ENCODE measurements around the gene LRRC4B. TPM values are rescaled to one million over a fixed set of nuclear protein-coding genes. Genes with fewer than 3 reads are reported as not detected.

LRRC4B gene
- total and polyA plus RNA-seq, 2 of the 8 experiments (the other 6 are each of a cell fraction or from before 2014, with no cell fraction given), result 13.4 to 21.2 TPM

DNA sequence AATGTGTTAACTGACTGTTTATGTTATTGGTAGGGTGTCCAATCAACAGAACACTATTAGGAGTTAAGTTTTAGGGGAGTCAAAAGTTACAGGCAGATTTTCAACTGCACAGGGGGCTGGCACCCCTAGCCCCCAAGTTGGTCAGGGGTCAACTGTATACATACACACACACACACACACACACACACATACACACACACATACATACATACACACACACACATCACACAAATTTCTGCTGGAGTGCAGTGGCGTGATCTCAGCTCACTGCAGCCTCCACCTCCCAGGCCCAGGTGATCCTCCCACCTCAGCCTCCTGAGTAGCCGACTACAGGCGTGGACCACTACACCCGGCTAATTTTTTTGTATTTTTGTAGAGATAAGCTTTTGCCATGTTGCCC, 10.2 kb downstream of the LRRC4B start:
- Histone ChIP-seq H4K20me1 (replicated peaks in 1 of 2; ENCODE audit: control insufficient read depth in 1 of 2, insufficient read depth in 2 of 2, low read length in 2 of 2) (peaks cover 0 to 14% of the 10 kb centered on the region in 2 experiments), H3K9me3 (ENCODE audit: insufficient read depth in 2 of 2, low read depth in 1 of 2, low read length in 1 of 2) (no peaks in the 10 kb centered on the region), H4K91ac (replicated peaks; ENCODE audit: insufficient read length, low read length) (no peak overlapping the region), H4K8ac (ENCODE audit: extremely low read depth, insufficient read depth, low read length) (no peak overlapping the region), H2BK120ac (replicated peaks; ENCODE audit: low read depth, low read length) (no peak overlapping the region), H3K4me1 (replicated peaks in 1 of 4; ENCODE audit: control insufficient read depth in 3 of 4, insufficient read depth in 4 of 4, low read length in 3 of 4) (peaks cover 0 to 17% (median 6%) of the 10 kb centered on the region in 4 experiments; a peak in 5 of 7 replicates), H3K18ac (ENCODE audit: extremely low read depth, low read length) (no peak overlapping the region), H3K79me1 (ENCODE audit: low read depth, low read length) (0 out of 2 replicates have a peak, but pooled peaks cover 3% of the 10 kb centered on the region), H2BK5ac (ENCODE audit: low read depth, low read length) (no peak overlapping the region), H2BK15ac (ENCODE audit: low read length) (no peak overlapping the region), H3K4ac (replicated peaks; ENCODE audit: insufficient read length, low read depth, low read length) (no peak overlapping the region), H3K27me3 (replicated peaks in 1 of 4; ENCODE audit: control insufficient read depth in 3 of 4, extremely low read depth in 1 of 4, insufficient read depth in 3 of 4, low read length in 3 of 4) (peaks cover 0 to 20% (median 13%) of the 10 kb centered on the region in 4 experiments; a peak in 6 of 7 replicates), H4K5ac (ENCODE audit: insufficient read length, low read depth, low read length) (no peak overlapping the region), H2BK20ac (ENCODE audit: low read length) (no peak overlapping the region), H3K9ac (replicated peaks in 1 of 4; ENCODE audit: extremely low read depth in 1 of 4, low read depth in 3 of 4, low read length in 3 of 4) (no peak overlapping the region), H3K23me2 (ENCODE audit: low read depth, low read length) (peaks cover 11% of the 10 kb centered on the region), H2AK5ac (ENCODE audit: low read depth, low read length) (no peak overlapping the region), H2AFZ (ENCODE audit: low read length) (no peak overlapping the region), H3K79me2 (ENCODE audit: control insufficient read depth in 1 of 2, insufficient read depth in 2 of 2, low read length in 2 of 2) (no peaks in the 10 kb centered on the region), H2BK12ac (ENCODE audit: low read depth, low read length) (no peak overlapping the region), H3K27ac (ENCODE audit: low read depth, low read length) (no peak overlapping the region), H3K23ac (ENCODE audit: insufficient read length) (no peak overlapping the region), H3K4me3 (ENCODE audit: extremely low read depth in 1 of 4, insufficient read depth in 2 of 4, low read depth in 3 of 4, low read length in 4 of 4) (no peak overlapping the region), H3K56ac (replicated peaks; ENCODE audit: insufficient read length, low read depth, low read length) (no peak overlapping the region), H3K14ac (ENCODE audit: insufficient read length) (no peak overlapping the region), H3K36me3 (ENCODE audit: control insufficient read depth in 2 of 4, insufficient read depth in 4 of 4, low read length in 3 of 4) (no peaks in the 10 kb centered on the region), H3K4me2 (ENCODE audit: insufficient read depth in 1 of 2, low read depth in 2 of 2, low read length in 2 of 2) (no peak overlapping the region)
- WGBS, 2 experiments (ENCODE audit: extremely low coverage in 1 of 2, insufficient coverage in 1 of 2, insufficient read length in 1 of 2, insufficient replicate concordance in 2 of 2, low coverage in 1 of 2, low lambda C conversion rate in 2 of 2, missing lambda C conversion rate in 1 of 2), result 97% methylated on average over 4 of the region's 4 CpGs; no CpG with 5 or more reads in 1 of the 2 experiments
- FAIRE-seq (no peak), DNase-seq (ENCODE audit: low read depth in 1 of 2, low spot score in 2 of 2) (no peak)
- POLR2A ChIA-PET (ENCODE audit: partially characterized antibody), result interaction anchor here (2.3 kb wide), 1 partner anchor 11 kb away, joined by 6 read pairs; no protein-coding TSS in a partner anchor
- CTCF ChIA-PET (ENCODE audit: partially characterized antibody), result interaction anchor here (0.7 to 10.6 kb wide), 9 partner anchors 11 to 232 kb away, joined by 3 to 269 read pairs (median 4); partner anchors contain the start of gene ACP4
- TF ChIP-seq TAF7 (optimal IDR thresholded peaks at IDR 0.05; ENCODE audit: borderline replicate concordance, low read depth, low read length), result no peak
- no peak for TF ChIP-seq POLR2AphosphoS5 (IDR thresholded peaks at IDR 0.05; ENCODE audit: low read depth, low read length)
- TF ChIP-seq TBP (IDR thresholded peaks at IDR 0.05; ENCODE audit: low read depth, low read length), result no peak
- no peak for TF ChIP-seq KDM1A (IDR thresholded peaks at IDR 0.05; ENCODE audit: borderline replicate concordance, low read length)
- TF ChIP-seq KDM5A (IDR thresholded peaks at IDR 0.05; ENCODE audit: low read length), result no peak
- no peak for TF ChIP-seq ASH2L (IDR thresholded peaks at IDR 0.05; ENCODE audit: low read length)
- TF ChIP-seq TAF1 (IDR thresholded peaks at IDR 0.05; ENCODE audit: low read depth, low read length), result no peak
- TF ChIP-seq NANOG (IDR thresholded peaks at IDR 0.05; ENCODE audit: insufficient read depth, low read depth, low read length, poor library complexity, severe bottlenecking), result no peak
- TF ChIP-seq, protein P1, sequence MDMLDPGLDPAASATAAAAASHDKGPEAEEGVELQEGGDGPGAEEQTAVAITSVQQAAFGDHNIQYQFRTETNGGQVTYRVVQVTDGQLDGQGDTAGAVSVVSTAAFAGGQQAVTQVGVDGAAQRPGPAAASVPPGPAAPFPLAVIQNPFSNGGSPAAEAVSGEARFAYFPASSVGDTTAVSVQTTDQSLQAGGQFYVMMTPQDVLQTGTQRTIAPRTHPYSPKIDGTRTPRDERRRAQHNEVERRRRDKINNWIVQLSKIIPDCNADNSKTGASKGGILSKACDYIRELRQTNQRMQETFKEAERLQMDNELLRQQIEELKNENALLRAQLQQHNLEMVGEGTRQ (IDR thresholded peaks at IDR 0.05; ENCODE audit: low read length), result no peak
- no peak for TF ChIP-seq NRF1 (IDR thresholded peaks at IDR 0.05; ENCODE audit: low read depth, low read length)
- no peak for TF ChIP-seq EGR1 (IDR thresholded peaks at IDR 0.05; ENCODE audit: borderline replicate concordance, low read depth, low read length)
- TF ChIP-seq, protein P2, sequence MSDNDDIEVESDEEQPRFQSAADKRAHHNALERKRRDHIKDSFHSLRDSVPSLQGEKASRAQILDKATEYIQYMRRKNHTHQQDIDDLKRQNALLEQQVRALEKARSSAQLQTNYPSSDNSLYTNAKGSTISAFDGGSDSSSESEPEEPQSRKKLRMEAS (IDR thresholded peaks at IDR 0.05), result no peak
- TF ChIP-seq SUZ12 (IDR thresholded peaks at IDR 0.05; ENCODE audit: low read length), result no peak
